ENCODE data around the gene GLCE.

The GLCE gene

DNA sequence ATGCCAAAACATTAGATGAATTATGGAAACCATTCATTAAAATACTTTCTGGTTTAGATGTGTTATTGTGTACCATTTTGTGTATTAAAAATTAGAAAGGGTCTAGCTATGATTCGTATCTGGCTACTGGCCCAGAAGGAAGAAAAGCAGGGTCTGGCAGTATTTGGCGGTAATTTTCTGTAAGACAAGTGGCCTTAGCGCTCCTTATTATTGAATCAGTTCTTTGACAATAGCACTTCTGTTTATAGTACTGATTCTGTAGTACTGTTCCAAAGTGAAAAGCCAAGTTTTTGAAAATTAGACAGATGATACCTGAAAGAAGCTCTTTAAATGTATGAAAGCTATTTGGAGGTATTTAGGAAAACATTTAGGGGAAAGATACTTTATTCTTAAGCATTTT lies 10.2 kb downstream of the GLCE start:
- TF ChIP-seq YY1 (IDR thresholded peaks at IDR 0.05; ENCODE audit: low read depth): no peak
- TF ChIP-seq EP300 (IDR thresholded peaks at IDR 0.05; ENCODE audit: borderline replicate concordance): no peak
- no peak for TF ChIP-seq TEAD4 (IDR thresholded peaks at IDR 0.05)
- no peak for TF ChIP-seq TAF1 (IDR thresholded peaks at IDR 0.05; ENCODE audit: low read depth)
- no peak for TF ChIP-seq CEBPB (IDR thresholded peaks at IDR 0.05)
- TF ChIP-seq RAD21 (IDR thresholded peaks at IDR 0.05; ENCODE audit: low read depth): no peak
- TF ChIP-seq EGR1 (IDR thresholded peaks at IDR 0.05): no peak
- TF ChIP-seq, protein P1, sequence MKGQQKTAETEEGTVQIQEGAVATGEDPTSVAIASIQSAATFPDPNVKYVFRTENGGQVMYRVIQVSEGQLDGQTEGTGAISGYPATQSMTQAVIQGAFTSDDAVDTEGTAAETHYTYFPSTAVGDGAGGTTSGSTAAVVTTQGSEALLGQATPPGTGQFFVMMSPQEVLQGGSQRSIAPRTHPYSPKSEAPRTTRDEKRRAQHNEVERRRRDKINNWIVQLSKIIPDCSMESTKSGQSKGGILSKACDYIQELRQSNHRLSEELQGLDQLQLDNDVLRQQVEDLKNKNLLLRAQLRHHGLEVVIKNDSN (IDR thresholded peaks at IDR 0.05): no peak
- no peak for TF ChIP-seq TCF12 (IDR thresholded peaks at IDR 0.05; ENCODE audit: low read depth)
- TF ChIP-seq CREB1 (IDR thresholded peaks at IDR 0.05; ENCODE audit: low read depth): no peak
- TF ChIP-seq ZBTB7A (IDR thresholded peaks at IDR 0.05; ENCODE audit: low read depth): no peak
- TF ChIP-seq, protein P2, sequence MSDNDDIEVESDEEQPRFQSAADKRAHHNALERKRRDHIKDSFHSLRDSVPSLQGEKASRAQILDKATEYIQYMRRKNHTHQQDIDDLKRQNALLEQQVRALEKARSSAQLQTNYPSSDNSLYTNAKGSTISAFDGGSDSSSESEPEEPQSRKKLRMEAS (IDR thresholded peaks at IDR 0.05): no peak
- TF ChIP-seq FOXM1 (IDR thresholded peaks at IDR 0.05; ENCODE audit: borderline replicate concordance, low read depth): no peak
- TF ChIP-seq, protein P3, sequence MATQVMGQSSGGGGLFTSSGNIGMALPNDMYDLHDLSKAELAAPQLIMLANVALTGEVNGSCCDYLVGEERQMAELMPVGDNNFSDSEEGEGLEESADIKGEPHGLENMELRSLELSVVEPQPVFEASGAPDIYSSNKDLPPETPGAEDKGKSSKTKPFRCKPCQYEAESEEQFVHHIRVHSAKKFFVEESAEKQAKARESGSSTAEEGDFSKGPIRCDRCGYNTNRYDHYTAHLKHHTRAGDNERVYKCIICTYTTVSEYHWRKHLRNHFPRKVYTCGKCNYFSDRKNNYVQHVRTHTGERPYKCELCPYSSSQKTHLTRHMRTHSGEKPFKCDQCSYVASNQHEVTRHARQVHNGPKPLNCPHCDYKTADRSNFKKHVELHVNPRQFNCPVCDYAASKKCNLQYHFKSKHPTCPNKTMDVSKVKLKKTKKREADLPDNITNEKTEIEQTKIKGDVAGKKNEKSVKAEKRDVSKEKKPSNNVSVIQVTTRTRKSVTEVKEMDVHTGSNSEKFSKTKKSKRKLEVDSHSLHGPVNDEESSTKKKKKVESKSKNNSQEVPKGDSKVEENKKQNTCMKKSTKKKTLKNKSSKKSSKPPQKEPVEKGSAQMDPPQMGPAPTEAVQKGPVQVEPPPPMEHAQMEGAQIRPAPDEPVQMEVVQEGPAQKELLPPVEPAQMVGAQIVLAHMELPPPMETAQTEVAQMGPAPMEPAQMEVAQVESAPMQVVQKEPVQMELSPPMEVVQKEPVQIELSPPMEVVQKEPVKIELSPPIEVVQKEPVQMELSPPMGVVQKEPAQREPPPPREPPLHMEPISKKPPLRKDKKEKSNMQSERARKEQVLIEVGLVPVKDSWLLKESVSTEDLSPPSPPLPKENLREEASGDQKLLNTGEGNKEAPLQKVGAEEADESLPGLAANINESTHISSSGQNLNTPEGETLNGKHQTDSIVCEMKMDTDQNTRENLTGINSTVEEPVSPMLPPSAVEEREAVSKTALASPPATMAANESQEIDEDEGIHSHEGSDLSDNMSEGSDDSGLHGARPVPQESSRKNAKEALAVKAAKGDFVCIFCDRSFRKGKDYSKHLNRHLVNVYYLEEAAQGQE (IDR thresholded peaks at IDR 0.05; ENCODE audit: low read depth): no peak

DNA sequence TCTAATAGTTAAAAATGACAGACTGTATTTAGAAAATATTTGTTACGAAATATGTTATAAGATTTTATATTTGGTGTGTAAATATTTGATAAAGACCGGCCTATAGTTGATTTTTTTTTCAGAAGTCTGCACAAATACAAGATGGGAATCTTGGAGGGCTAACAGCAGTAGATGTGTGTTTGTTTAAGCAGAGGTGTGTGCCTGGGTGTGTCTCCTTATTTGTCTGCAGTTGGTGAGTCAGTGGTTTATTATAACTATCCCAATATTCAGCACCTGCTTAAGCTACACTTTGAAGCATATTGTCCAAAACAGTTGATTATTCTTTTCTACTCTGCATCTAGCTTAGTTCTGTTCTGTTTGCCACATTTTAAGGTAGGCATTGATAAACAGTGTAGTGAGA lies 12.4 kb downstream of the GLCE start:
- TF ChIP-seq, protein P3 (IDR thresholded peaks at IDR 0.05; ENCODE audit: low read depth): no peak
- no peak for TF ChIP-seq NFIC (IDR thresholded peaks at IDR 0.05)
- TF ChIP-seq EP300 (IDR thresholded peaks at IDR 0.05; ENCODE audit: borderline replicate concordance): no peak
- TF ChIP-seq, protein P2 (IDR thresholded peaks at IDR 0.05): no peak
- TF ChIP-seq TEAD4 (IDR thresholded peaks at IDR 0.05): no peak
- TF ChIP-seq, protein P1 (IDR thresholded peaks at IDR 0.05): no peak
- no peak for TF ChIP-seq RAD21 (IDR thresholded peaks at IDR 0.05; ENCODE audit: low read depth)
- TF ChIP-seq EGR1 (IDR thresholded peaks at IDR 0.05): no peak
- TF ChIP-seq TAF1 (IDR thresholded peaks at IDR 0.05; ENCODE audit: low read depth): no peak
- TF ChIP-seq ZBTB7A (IDR thresholded peaks at IDR 0.05; ENCODE audit: low read depth): no peak
- no peak for TF ChIP-seq YY1 (IDR thresholded peaks at IDR 0.05; ENCODE audit: low read depth)
- TF ChIP-seq CREB1 (IDR thresholded peaks at IDR 0.05; ENCODE audit: low read depth): no peak
- no peak for TF ChIP-seq TCF12 (IDR thresholded peaks at IDR 0.05; ENCODE audit: low read depth)
- no peak for TF ChIP-seq FOXM1 (IDR thresholded peaks at IDR 0.05; ENCODE audit: borderline replicate concordance, low read depth)

DNA sequence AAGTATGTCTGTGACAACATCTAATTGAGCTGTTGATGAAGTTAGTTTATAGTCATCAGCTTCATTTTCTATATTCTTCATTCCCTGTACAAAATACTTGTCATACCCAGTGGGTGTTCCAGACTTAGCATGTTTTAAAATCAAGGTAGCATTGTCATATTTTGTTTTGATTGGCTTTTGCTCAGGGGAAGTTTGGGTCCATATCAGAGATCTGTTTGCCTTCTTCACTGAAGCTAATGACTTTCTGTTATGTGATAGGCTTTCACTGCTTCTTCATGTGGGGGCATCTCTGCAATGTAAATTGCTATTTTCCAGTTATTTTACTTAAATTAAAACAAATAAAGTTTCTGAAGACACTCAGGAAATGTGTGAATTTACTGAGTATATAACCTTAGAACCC lies 15.1 kb downstream of the GLCE start:
- TF ChIP-seq ZBTB7A (IDR thresholded peaks at IDR 0.05; ENCODE audit: low read depth) (no peak), TAF1 (IDR thresholded peaks at IDR 0.05; ENCODE audit: low read depth) (no peak), FOXM1 (IDR thresholded peaks at IDR 0.05; ENCODE audit: borderline replicate concordance, low read depth) (no peak), TCF12 (IDR thresholded peaks at IDR 0.05; ENCODE audit: low read depth) (no peak), TEAD4 (IDR thresholded peaks at IDR 0.05) (no peak)

DNA sequence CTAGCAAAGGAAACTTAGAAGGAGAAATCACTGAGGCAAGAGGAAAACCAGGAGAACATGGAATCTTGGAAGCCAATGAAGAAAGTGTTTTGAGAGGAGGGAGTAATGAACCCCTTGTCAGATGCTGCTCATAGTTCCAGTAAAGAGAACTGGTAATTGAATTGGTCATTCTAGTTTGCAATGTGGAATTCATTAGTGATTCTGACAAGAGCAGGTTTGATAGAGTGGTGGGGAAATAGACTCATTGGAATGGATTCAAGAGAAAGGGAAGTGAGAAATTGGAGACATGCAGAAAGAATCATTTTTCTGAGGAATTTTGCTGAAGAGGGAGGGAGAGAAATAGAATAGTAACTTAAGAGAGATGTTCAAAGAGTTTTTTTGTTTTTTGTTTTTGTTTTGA lies 21.0 kb downstream of the GLCE start:
- TF ChIP-seq, protein P3 (IDR thresholded peaks at IDR 0.05; ENCODE audit: low read depth): no peak
- no peak for TF ChIP-seq ZBTB7A (IDR thresholded peaks at IDR 0.05; ENCODE audit: low read depth)

DNA sequence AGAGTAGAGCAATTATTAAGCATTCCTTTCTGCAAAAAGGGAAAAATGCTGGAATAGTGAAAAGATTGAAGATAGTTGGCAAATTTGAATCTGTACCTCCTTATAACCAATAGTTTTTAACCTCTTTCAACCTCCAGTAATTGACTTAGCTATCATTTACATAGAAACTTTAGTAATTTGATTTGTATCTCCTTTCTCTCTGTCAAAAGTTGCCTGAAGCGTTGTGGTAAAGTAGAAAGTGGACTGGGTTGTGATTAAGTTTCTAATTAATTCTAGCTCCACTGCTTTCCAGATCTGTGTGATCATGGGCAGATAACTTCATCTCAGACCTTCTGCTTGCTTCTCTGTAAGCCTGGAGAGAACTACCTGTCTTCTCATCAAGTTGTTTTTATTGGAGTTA lies 24.8 kb downstream of the GLCE start:
- TF ChIP-seq TCF12 (IDR thresholded peaks at IDR 0.05; ENCODE audit: low read depth) (no peak), TEAD4 (IDR thresholded peaks at IDR 0.05) (no peak), TAF1 (IDR thresholded peaks at IDR 0.05; ENCODE audit: low read depth) (no peak), ZBTB7A (IDR thresholded peaks at IDR 0.05; ENCODE audit: low read depth) (no peak), EP300 (IDR thresholded peaks at IDR 0.05; ENCODE audit: borderline replicate concordance) (no peak), YY1 (IDR thresholded peaks at IDR 0.05; ENCODE audit: low read depth) (no peak), FOXM1 (IDR thresholded peaks at IDR 0.05; ENCODE audit: borderline replicate concordance, low read depth) (no peak), CREB1 (IDR thresholded peaks at IDR 0.05; ENCODE audit: low read depth) (no peak), RAD21 (IDR thresholded peaks at IDR 0.05; ENCODE audit: low read depth) (no peak)
- TF ChIP-seq, protein P2 (IDR thresholded peaks at IDR 0.05): no peak
- TF ChIP-seq, protein P3 (IDR thresholded peaks at IDR 0.05; ENCODE audit: low read depth): no peak
